GM19455 (cell line): ENCODE results near the gene FAM53B.
A peak's percentile ranks its signal among the peaks of the same experiment; 100 is the strongest.

ENCODE experiments used
- ATAC-seq: cut with Tn5 transposase; IDR thresholded peaks from one replicate; pipeline ENCODE4 v1.9.1; 2021; ENCODE audit not compliant: unreplicated experiment

FAM53B gene

GRCh38 chr10:124650820-124651401 lies 93.3 kb downstream of the FAM53B start:
- ATAC-seq: no peak

- no peak for ATAC-seq
Observed at GRCh38 chr10:124650263-124650662, 93.9 kb downstream of the FAM53B start.

DNA sequence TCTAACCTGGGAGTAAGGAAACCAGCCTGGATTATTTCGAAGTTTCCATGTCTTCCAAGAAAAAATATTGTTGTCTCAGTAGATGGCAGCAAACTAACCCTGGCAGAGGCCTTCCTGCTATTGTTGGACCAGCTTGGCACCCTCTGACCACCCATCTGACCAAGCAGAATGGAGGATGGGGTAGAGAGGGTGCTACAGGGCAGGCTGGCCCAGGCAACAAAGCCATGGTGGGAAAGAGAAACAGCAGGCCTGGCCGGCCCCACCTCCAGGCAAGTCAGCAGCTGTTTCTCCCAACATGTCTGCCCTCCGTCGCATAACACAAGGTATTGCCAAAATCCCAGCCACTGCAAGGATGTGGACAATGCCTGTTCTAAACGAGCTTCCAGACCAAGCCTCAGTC lies 95.0 kb downstream of the FAM53B start:
- no peak for ATAC-seq

DNA sequence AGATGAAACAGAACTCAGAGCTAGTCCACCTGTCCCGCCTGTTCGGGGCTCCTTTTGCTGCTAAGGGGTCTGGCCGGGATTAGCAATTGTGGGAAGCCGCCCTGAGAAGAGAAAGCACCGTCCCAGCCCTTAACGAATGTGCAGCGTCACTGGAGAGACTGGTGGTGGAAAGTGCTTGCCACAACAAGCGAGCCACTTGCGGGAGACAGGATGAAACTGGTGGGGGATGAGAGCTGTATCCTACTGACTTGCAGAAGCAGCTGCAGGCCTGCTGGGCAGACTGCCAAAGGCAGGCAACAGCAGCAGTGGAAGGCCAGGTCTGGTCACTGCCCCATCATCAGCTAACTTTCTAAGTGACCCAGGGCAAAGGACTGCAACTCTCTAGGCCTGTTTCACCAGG lies 95.4 kb downstream of the FAM53B start:
- no peak for ATAC-seq

DNA sequence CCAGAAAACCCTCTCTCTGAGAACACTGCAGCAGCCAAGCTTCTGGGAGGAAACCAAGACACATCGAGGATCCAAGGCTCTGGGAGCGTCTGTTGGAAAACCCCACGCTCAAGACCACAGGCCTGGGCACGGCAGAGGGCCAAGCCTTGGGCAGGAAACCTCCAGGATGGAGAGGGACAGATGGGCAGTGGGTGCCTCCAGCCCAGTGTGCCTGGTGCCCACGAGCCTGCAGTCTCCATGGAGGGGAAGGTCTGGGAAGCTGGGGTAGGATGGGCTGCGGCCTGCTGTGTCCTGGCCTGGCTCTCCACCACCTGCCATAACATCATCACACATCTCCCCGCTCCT lies 96.1 kb downstream of the FAM53B start:
- ATAC-seq: peak; percentile 12

- ATAC-seq: peak; percentile 61
Observed at GRCh38 chr10:124647421-124648130, 96.6 kb downstream of the FAM53B start.

DNA sequence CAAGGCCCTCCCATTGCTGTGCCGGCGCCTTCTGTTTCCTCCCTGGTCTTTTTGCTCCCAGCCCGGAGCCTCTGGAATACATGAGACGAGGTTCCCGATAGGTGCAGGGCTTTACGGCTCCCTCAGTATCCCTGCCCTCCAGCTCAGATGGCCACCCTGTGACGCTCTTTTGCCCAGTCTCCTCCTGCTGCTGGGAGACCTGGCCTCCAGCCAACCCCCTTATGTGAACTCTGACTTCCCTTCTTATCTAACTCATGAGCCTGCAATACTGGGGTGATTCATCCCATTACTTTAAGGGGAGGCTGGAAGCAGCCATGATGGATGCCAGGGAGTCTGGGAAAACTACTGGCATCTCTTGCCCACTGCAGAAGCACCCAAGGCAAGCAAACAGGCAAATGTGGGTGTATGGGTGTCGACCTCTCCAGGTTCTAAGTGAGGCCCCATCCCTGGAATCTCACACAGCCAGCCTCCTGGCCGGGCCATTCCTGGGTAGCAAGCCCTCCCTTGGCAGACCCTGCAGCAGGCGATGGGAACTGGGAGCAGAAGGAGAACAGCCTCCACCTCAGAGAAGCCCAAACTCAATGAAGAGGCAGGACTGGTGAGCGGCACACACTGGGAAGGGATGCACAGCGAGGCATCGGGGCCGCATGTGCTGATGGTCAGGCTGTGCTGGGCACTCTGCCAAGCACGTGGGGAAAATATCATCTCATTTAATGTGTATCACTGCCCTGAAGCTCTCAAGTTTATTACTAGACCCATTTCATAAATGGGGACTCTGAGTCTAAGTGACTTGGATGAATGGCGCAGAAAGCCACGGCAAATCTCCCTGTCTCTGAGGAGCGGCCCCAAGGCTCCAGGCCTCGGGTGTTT lies 97.5 kb downstream of the FAM53B start:
- no peak for ATAC-seq

DNA sequence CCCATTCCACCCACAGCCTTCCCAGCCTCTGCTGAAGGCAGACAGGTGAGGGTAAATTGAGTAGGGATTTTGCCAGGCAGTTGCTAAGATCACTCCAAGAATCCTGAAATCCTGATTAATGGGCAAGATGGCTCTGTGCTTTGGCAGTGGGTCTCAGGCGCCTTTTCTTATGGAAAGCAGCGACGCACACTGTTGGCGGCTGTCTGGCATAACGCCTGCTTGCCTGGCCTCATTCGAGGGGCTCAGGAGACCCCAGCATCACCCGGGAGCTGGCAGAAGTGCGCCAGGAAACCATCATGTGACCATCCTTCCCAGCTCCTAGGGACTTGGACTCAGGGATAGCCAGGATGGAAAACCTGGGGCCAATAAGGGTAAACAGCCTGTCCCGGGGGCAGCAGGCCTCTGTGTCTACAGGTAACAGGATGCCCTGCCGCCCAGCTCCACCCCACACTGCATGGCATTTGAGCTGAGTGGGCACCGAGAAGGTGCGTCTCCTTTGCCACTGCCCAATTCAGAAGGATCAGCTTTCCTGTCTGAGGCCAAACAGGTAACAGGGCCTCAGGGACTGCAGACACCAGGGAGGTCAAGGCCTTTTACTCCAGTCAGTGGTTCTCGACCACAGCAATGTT lies 98.6 kb downstream of the FAM53B start:
- no peak for ATAC-seq

GRCh38 chr10:124644771-124645415 lies 99.3 kb downstream of the FAM53B start:
- ATAC-seq: no peak

DNA sequence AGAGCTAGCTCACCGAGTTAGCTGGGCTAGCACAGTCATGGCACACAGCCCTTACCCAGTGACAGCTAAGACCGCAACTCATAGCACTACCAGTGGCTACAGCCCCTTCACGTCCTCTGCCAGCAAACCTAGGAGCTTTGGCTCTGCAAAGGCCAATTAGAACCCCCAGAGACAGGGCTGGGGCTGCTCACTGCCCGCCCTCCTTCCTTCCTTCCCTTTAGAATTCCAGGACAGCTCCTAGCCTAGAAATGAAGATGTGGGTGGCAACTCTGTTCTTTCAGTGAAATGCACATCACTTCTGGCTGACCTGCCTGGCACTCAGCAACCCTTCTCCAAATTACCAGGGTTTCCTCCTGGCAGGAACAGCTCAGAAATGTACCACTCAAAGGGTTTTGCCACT lies 99.9 kb downstream of the FAM53B start:
- ATAC-seq: no peak

DNA sequence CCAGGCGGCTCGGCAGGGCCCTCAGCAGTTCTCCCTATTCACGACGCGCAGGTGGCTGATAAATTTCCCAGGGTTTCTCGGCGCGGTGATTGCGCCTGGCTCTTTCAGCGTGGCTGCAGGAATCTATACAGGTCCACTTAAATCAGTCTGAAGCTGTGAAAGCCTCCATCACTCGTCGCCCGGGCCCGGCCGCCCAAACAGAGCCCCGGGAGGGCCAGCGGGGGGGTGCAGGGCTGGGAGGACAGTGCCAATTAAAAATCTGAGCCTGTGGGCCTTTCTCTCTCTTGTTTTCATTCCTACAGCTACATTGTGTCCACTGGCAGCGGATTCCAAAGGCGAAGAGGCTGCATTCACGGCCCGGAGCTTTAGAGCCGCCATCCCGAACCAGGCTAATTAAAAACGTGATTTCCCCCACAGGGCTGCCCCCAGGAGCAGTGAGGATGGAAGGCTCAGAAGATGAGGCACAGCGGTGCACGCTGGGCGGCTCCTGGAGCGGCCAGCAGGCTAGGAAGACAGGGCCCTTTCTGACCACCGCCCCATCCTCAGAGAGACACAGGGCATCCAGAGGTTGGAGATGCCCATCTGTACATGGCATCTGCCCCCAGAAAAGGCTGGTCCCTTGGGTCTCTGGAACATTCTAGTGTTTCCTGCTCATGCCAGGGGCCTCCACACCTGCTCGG lies 100.7 kb downstream of the FAM53B start:
- no peak for ATAC-seq

DNA sequence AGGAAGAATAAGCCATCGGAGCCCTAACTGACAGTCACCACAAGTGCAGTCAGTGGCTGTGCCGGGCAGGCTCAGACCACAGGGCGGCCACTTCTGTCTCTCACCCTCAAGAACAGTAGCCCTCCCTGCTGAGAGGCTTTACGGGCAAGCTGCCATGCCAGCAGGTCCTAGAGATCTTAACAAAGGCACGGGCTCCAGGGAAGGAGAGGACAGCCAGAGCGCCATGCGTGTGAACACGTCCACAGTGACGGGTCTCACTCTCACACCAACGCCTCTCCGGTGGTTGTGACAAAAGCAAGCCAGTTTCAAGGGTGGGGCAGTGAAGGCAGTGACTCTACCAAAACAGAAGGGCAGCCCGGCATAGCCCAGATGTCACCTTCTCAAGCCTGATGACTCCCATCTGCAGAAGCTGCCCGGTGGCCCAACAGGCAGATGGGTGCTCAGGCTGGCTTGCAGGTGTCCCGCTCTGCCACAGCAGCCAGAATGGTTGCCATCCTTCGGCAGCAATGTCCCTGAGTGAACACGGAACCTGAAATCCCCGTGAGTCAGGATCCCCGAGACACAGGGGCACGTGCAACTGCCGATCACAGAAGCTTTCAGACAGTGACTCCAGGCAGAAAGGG lies 102.0 kb downstream of the FAM53B start:
- ATAC-seq: no peak

DNA sequence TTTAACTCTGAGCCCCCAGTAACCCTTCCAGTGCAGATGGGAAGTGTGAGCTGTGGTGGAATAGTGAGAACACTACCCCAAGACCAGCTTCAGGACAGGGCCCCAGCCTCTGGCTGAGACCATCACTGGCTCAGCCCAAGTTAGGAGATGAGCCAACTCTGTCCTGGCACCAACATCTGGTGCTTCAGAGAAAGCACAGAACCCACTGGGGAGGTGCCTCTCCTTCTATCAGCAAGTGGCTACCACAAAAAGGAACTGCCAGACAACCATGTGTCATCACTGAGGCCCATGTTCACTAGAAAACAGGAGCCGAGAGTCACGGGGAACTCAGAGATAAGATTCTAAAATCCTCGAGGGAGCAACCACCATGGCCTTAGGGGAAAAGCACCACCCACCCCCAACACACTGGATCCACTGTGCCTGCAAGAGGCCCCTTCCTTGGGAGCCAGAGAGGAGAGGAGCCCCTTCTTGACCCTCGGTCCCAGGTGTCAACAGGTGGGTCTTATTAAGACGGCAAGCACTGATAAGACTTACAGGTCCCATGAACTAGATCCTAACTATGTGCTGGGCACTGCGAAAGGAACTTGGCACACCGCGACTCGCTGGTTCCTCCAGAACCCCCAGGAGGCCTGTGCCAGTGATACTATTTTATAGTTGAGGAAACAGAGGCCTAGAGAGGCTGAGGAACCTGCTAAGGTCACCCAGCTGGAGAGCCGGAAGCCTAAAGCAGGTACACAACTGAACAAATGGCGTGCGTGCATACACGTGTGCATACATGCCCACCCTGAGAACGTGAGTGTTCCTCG lies 102.7 kb downstream of the FAM53B start:
- peak; percentile 47 for ATAC-seq

GRCh38 chr10:124640538-124641231 lies 103.5 kb downstream of the FAM53B start:
- peak; percentile 52 for ATAC-seq

- no peak for ATAC-seq
Observed at GRCh38 chr10:124640056-124640455, 104.1 kb downstream of the FAM53B start.

DNA sequence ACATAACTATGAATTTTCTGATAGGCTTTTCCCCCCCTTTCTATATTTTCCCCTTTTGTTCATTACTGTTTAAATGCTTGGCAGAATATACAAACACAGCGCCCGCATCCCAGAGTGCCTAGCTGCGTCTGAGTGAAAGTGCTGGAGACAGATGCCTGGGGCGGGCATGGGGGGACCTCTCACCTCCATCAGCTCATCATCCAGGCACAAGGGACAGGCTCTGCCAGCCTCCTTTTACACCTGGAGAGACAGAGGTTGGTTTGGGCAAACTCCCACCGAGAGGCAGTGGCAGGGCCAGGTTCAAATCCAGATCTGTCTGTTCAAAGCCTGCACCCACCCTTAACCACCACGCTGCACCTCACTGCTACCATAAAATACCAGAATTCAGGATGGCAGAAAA lies 104.5 kb downstream of the FAM53B start:
- ATAC-seq: no peak

- ATAC-seq: no peak
Observed at GRCh38 chr10:124639206-124639605, 105.0 kb downstream of the FAM53B start.

DNA sequence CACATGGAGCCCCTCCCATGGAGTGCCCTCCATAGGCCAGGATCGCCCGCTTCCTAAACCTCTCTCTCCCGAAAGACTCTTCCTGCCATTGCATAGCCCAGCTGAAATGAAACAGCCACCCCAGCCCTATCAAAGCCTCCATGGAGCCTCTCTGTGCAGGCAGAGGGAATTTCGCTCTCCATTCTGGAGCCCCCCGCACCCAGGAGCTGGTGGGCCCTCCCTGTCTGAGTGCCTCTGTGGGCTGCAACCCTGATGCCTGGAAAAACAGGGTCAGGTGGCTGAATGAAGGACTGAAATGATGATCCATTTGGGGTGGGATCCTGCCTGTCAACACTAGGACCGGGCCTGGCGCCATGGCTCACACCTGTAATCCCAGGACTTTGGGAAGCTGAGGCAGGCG lies 106.4 kb downstream of the FAM53B start:
- ATAC-seq: no peak
